Right lobe of liver (tissue), 6 donors: ENCODE results near the gene SFI1. TPM values are rescaled to one million over a fixed set of nuclear protein-coding genes. Genes with fewer than 3 reads are reported as not detected.

ENCODE experiments used
- ATAC-seq, 4 donors: fragments of 200-7000 bp; cut with Tn5 transposase; one replicate each; pipeline ENCODE4 v1.9.1; 2020; ENCODE audit warnings: mild to moderate bottlenecking in 4 of 4, moderate library complexity in 4 of 4
- DNase-seq, 3 donors: peaks; one replicate each; pipeline ENCODE4 v3.0.0-alpha.2; 2020
- H3K27ac ChIP-seq, 3 donors: fragments of 200-600 bp; one replicate each; pipeline ENCODE4 v1.8.0; 2022
- H3K27me3 ChIP-seq, 2 donors: fragments of 200-600 bp; one replicate each; pipeline ENCODE4 v1.8.0; 2022
- H3K36me3 ChIP-seq, 4 donors: fragments of 200-600 bp; sonication (generic) in 1 of 4; one replicate each; pipeline versions ENCODE4 v1.5.1 to v1.8.0; 2017 to 2022; ENCODE audit warnings: control low read depth in 1 of 4
- H3K4me1 ChIP-seq, 4 donors: fragments of 200-600 bp; sonication (generic) in 1 of 4; one replicate each; pipeline versions ENCODE4 v1.5.1 to v1.8.0; 2017 to 2022; ENCODE audit warnings: control low read depth in 1 of 4
- H3K4me3 ChIP-seq, 3 donors: fragments of 200-600 bp; one replicate each; pipeline ENCODE4 v1.8.0; 2022
- H3K9me3 ChIP-seq, 4 donors: fragments of 200-600 bp; sonication (generic) in 1 of 4; one replicate each; pipeline versions ENCODE4 v1.5.1 to v1.8.0; 2017 to 2022; ENCODE audit warnings: control low read depth in 1 of 4
- CTCF ChIP-seq, 4 donors: fragments of 200-600 bp in 3 of 4; fragments of 450-650 bp in 1 of 4; IDR thresholded peaks; one replicate each; pipeline versions ENCODE4 v1.5.1 to v1.8.0; 2016 to 2022; ENCODE audit warnings: antibody characterized with exemption in 4 of 4, mild to moderate bottlenecking in 2 of 4
- POLR2A ChIP-seq: fragments of 450-650 bp; IDR thresholded peaks from one replicate; pipeline ENCODE4 v1.6.1; 2017; ENCODE audit warnings: antibody characterized with exemption, mild to moderate bottlenecking
- WGBS: methylation state at CpG from one replicate; pipeline ENCODE4 v1.1.6; 2018; ENCODE audit warnings: low coverage, low lambda C conversion rate; ENCODE audit not compliant: insufficient coverage; ENCODE audit errors: missing lambda C conversion rate; 5-methylcytosine and 5-hydroxymethylcytosine counted together
- intact Hi-C, 2 donors: fragments of 100-400 bp; cut with DNase I; formaldehyde crosslinking; loops; one replicate each; pipeline versions ENCODE4 v1.11.2 to v1.14.1; 2022
- microRNA-seq, 2 donors: library from miRNA; unstranded; fragments of <30 nt; microRNA quantifications; one replicate each; pipeline ENCODE4, GENCODE V29; 2019 to 2020
- small RNA-seq, 2 experiments: library from RNA; depleted of rRNA; stranded (forward); fragments of <200 nt; gene quantifications; one replicate each; pipeline ENCODE3, GENCODE V24; 2016
- total RNA-seq, 6 experiments: library from RNA; depleted of rRNA in 2 of 6; stranded (reverse); fragments of >200 nt in 2 of 6; fragmentation: NEBNext Ultra II Directional in 3 of 6; extraction: Animal tissue kit (Norgen Biotek cat#: 25700) in 3 of 6; gene quantifications; one replicate each; pipeline versions ENCODE4 v1.1.0 to v1.2.4, GENCODE V29; 2016 to 2023
- donor health status: DM: no; HTN: yes; CAD: no.
- donor health status: DM: no; HTN: no; CAD: no.
- donor health status: DM: no; HTN: no; CAD: no.
- donor health status: DM: no; HTN: yes; CAD: no.
- donor health status: DM: no; HTN: yes; CAD: no.

The SFI1 gene
- total RNA-seq, 6 experiments from 2014 or later = 7.0 to 14.0 (median 8.7) TPM

DNA sequence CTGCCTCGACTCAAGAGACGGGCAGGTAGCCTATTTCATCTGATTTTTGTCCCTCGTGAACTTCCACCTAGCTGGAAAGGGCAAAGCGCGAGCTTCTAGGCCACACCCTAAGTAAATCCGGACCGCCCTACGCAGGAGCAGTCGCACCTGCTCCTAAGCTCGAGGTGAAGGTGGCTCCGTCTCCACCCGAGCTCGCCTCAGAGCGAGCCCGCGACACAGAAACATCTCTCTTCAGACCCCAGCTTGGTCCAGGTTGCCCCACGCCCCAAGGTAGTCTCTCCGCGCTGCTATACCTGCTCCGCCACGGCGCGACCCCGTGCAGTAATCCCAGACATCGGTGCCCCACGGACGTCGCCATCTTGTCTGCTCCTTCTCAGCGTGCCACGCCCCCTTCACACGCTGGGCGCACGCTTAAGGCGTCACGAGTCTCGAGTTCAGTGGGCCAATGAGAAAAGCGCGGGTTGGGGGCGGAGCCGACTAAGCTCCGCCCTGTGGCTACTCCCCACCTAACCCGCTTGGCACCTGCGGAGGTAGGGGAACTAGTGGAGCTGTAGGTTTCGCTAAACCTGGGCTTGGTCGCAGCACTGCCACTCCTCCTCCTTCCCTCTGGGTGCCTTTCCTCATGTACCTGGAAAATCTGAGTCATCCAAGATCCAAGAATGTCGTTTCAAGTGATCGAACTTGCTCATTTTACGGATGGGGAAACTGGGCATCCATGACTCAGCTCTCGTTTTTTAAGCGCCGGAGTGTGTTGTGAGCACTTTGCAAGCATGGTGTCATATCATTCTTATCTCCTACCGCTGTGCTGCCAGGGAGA, 165.7 kb downstream of the SFI1 start, which contains the start of gene PISD:
TSS of gene PISD (minus strand) at position 365 of the 817 bp plus-strand sequence. CDS start at position 358, 7 bp downstream.
- intact Hi-C loops = no loop called here
- 2% methylated on average over 34 of the region's 52 CpGs for WGBS
- no peaks in the 10 kb centered on the region for H3K9me3 ChIP-seq
- DNase-seq (peak; percentile 96), ATAC-seq (peak; percentile 98 to 99 (median 98))
- TF ChIP-seq CTCF (IDR thresholded peaks at IDR 0.05) (no peak), POLR2A (peak; percentile 72)
- H3K36me3 ChIP-seq = no peaks in the 10 kb centered on the region
- peaks cover 0 to 12% (median 6%) of the 10 kb centered on the region in 4 donors for H3K4me1 ChIP-seq
- H3K27me3 ChIP-seq = no peaks in the 10 kb centered on the region
- peak within 1 kb of the TSS; percentile 58 to 88 (median 75) for H3K27ac ChIP-seq
- peak within 1 kb of the TSS; percentile 86 to 100 (median 91) for H3K4me3 ChIP-seq

DNA sequence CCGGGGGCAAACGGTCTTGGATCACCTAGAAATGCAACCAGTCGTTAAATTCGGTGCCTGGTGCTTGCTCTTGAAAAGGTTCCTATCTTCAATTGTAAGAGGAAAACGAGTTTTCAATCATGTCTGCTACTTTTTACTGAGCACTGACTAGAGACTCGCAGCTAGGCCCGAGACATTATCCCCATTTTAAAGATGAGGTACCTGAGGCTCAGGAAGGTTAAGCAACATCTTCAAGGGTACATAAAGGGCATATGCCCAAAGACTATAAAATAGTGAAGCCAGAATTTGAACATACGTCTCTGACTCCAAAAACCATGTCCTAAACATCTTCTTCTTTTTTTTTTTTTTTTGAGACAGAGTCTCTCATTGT, 166.3 kb downstream of the SFI1 start:
- 53% methylated on average over 8 of the region's 8 CpGs for WGBS
- intact Hi-C loops = no loop called here

More for the DNA sequence above, 166.3 kb downstream of the SFI1 start:
- Histone ChIP-seq H3K36me3 (no peaks in the 10 kb centered on the region), H3K4me1 (peaks cover 0 to 12% (median 6%) of the 10 kb centered on the region in 4 donors), H3K27ac (peak overlapping the region in 2 of 3 donors; percentile 12 to 88), H3K4me3 (peak overlapping the region; percentile 86 to 100 (median 91)), H3K27me3 (no peaks in the 10 kb centered on the region), H3K9me3 (no peaks in the 10 kb centered on the region)
- TF ChIP-seq CTCF (IDR thresholded peaks at IDR 0.05) (no peak), POLR2A (no peak)
- DNase-seq = no peak
- ATAC-seq = no peak

Small RNAs within 50 kb of the gene (microRNA-seq; reads per million reads assigned to microRNA genes)
- 0 reads per million in 2 donors for gene MIR7109

Small RNAs within 50 kb of the gene (small RNA-seq; reads per million reads assigned to genes)
- 0 reads per million in 2 experiments for gene AL096701.2
- 0 to 0.19 reads per million in 2 experiments for gene RNU6-28P

Other genes starting within 250 kb of the SFI1 start
- 1 to 10 TPM; 1.3 to 6.6 (median 5.6) TPM for gene PIK3IP1, start 204.0 kb upstream of the SFI1 start, total RNA-seq
- gene PATZ1, start 150.2 kb upstream of the SFI1 start, total RNA-seq = 10 to 100 TPM in 4 of 6 experiments, 1 to 10 TPM in 2; 7.4 to 18.8 (median 11.5) TPM
- gene DRG1, start 96.9 kb upstream of the SFI1 start, total RNA-seq = 10 to 100 TPM; 24.2 to 34.7 (median 26.5) TPM
- gene EIF4ENIF1, start 6.7 kb upstream of the SFI1 start, total RNA-seq = 10 to 100 TPM in 2 of 6 experiments, 1 to 10 TPM in 4; 4.2 to 11.9 (median 8.3) TPM
- 10 to 100 TPM; 15.5 to 22.9 (median 18.1) TPM for gene PISD, start 165.7 kb downstream of the SFI1 start, total RNA-seq